Heart left ventricle (tissue), 16 donors: ENCODE data around the gene DTYMK. TPM values are rescaled to one million over a fixed set of nuclear protein-coding genes. Genes with fewer than 3 reads are reported as not detected.

Experiments used
- ATAC-seq, 4 donors: fragments of 200-7000 bp; cut with Tn5 transposase; one replicate each; pipeline ENCODE4 v1.9.1; 2020 to 2022; ENCODE audit warnings: moderate library complexity in 4 of 4, mild to moderate bottlenecking in 3 of 4, moderate number of reproducible peaks in 1 of 4
- DNase-seq, 5 donors: peaks; one replicate each; pipeline ENCODE4 v3.0.0-alpha.2; 2020
- H3K27ac ChIP-seq, 12 donors: fragments of 200-600 bp; sonication (generic) in 4 of 12; one replicate each; pipeline versions ENCODE4 v1.5.0 to v1.8.0; 2016 to 2022; ENCODE audit warnings: mild to moderate bottlenecking in 2 of 12
- H3K27me3 ChIP-seq, 9 donors: fragments of 200-600 bp; sonication (generic) in 2 of 9; one replicate each; pipeline versions ENCODE4 v1.5.1 to v1.8.0; 2016 to 2022; ENCODE audit warnings: mild to moderate bottlenecking in 3 of 9
- H3K36me3 ChIP-seq, 9 donors: fragments of 200-600 bp; sonication (generic) in 2 of 9; one replicate each; pipeline versions ENCODE4 v1.5.0 to v1.8.0; 2018 to 2022; ENCODE audit warnings: mild to moderate bottlenecking in 2 of 9
- H3K4me1 ChIP-seq, 12 donors: fragments of 200-600 bp; sonication (generic) in 4 of 12; one replicate each; pipeline versions ENCODE4 v1.5.0 to v1.8.0; 2016 to 2022; ENCODE audit warnings: mild to moderate bottlenecking in 3 of 12
- H3K4me3 ChIP-seq, 12 donors: fragments of 200-600 bp; sonication (generic) in 4 of 12; one replicate each; pipeline versions ENCODE4 v1.5.0 to v1.8.0; 2017 to 2022; ENCODE audit warnings: mild to moderate bottlenecking in 9 of 12, moderate library complexity in 4 of 12
- H3K9me3 ChIP-seq, 12 donors: fragments of 200-600 bp; sonication (generic) in 4 of 12; one replicate each; pipeline versions ENCODE4 v1.5.0 to v1.8.0; 2016 to 2022; ENCODE audit warnings: mild to moderate bottlenecking in 1 of 12
- POLR2A ChIP-seq, 2 donors: fragments of 450-650 bp; IDR thresholded peaks; one replicate each; pipeline ENCODE4 v1.6.1; 2017; ENCODE audit warnings: antibody characterized with exemption in 2 of 2, mild to moderate bottlenecking in 2 of 2, moderate library complexity in 2 of 2
- WGBS, 4 donors: extraction: QIAGEN DNeasy Blood & Tissue Kit in 2 of 4; methylation state at CpG; one replicate each; pipeline versions ENCODE4 v1.1.5 to v1.1.7; 2013 to 2018; 5-methylcytosine and 5-hydroxymethylcytosine counted together
- intact Hi-C, 10 donors: fragments of 100-400 bp; cut with DNase I; formaldehyde crosslinking; loops; one replicate each; pipeline versions ENCODE4 v1.11.1 to v1.14.2; 2022
- long read RNA-seq, 3 donors: library from polyadenylated mRNA; unstranded; transcript quantifications; one replicate each; pipeline ENCODE4 v2.0.0, GENCODE V29; 2020 to 2021
- polyA plus RNA-seq, 2 donors: library from polyadenylated mRNA; stranded (reverse); fragments of 200-250 nt; gene quantifications; one replicate each; pipeline ENCODE4 v1.2.3, GENCODE V29; 2013
- total RNA-seq, 9 donors: library from RNA; depleted of rRNA in 2 of 9; stranded (reverse); fragments of >200 nt in 2 of 9; fragmentation: NEBNext Ultra II Directional in 3 of 9; extraction: Animal tissue kit (Norgen Biotek cat#: 25700) in 3 of 9; gene quantifications; one replicate each; pipeline versions ENCODE4 v1.1.0 to v1.2.4, GENCODE V29; 2016 to 2023
- TF ChIP-seq, protein P1 (sequence below), 12 donors: fragments of 200-600 bp; sonication (generic) in 4 of 12; IDR thresholded peaks; one replicate each; pipeline versions ENCODE4 v1.5.0 to v1.8.0; 2018 to 2022; ENCODE audit warnings: antibody characterized with exemption in 12 of 12, mild to moderate bottlenecking in 5 of 12
- donor health status: ischemic (EF 13 %, LVEDD 7.1; RV severe dilation, severe dysfunction).
- donor health status: healthy with polysubstance abuse.
- donor health status: DM: no; HTN: yes; CAD: no.
- donor health status: DM: no; HTN: no; CAD: no.
- donor health status: ischemic (EF 25% LVEDD 6.9; RV normal size, moderate dysfunction).
- donor health status: ischemic (EF 25% LVEDD 5.7; RV mildly dilated, moderate dysfunction).
- donor health status: healthy.
- donor health status: DM: yes; HTN: yes; CAD: no.
- donor health status: ischemic (EF 35%, LVEDD 5.7; RV mildly dilated, moderate dysfunction).
- donor health status: nonischemic (EF 11% LVEDD 7.7; RV severe dilation, severe dysfunction).
- donor health status: DM: yes; HTN: yes; CAD: no.
- donor health status: PGD.
- donor health status: ischemic (EF 29% LVEDD 5.4; RV normal size, mild dysfunction).
- donor health status: nonischemic (EF 23%, LVEDD 6.1; RV moderate dilation, normal function).

The DTYMK gene, protein sequence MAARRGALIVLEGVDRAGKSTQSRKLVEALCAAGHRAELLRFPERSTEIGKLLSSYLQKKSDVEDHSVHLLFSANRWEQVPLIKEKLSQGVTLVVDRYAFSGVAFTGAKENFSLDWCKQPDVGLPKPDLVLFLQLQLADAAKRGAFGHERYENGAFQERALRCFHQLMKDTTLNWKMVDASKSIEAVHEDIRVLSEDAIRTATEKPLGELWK
- total RNA-seq (10 to 100 TPM in 2 of 9 donors, 1 to 10 TPM in 7; 7.5 to 21.0 (median 8.5) TPM), polyA plus RNA-seq (10 to 100 TPM in 1 of 2 donors, 1 to 10 TPM in 1; 9.7 to 19.6 TPM)
- long read RNA-seq, donor 1, transcript DTYMK-201 (5 exons, 1,232 nt), result major isoform, 8 of 14 reads
- long read RNA-seq, donor 1, partial matches to known transcripts, result 2 of 14 reads
- long read RNA-seq, donor 1, other reads (novel, unspliced or antisense), result 4 of 14 reads
- long read RNA-seq, donor 2, transcript DTYMK-201 (5 exons, 1,232 nt), result major isoform, 12 of 22 reads
- long read RNA-seq, donor 2, partial matches to known transcripts, result 2 of 22 reads
- long read RNA-seq, donor 2, other reads (novel, unspliced or antisense), result 6 of 22 reads
- long read RNA-seq, donor 3, transcript DTYMK-201 (5 exons, 1,232 nt), result major isoform, 11 of 23 reads
- long read RNA-seq, donor 3, partial matches to known transcripts, result 6 of 23 reads
- long read RNA-seq, donor 3, other reads (novel, unspliced or antisense), result 6 of 23 reads

DNA sequence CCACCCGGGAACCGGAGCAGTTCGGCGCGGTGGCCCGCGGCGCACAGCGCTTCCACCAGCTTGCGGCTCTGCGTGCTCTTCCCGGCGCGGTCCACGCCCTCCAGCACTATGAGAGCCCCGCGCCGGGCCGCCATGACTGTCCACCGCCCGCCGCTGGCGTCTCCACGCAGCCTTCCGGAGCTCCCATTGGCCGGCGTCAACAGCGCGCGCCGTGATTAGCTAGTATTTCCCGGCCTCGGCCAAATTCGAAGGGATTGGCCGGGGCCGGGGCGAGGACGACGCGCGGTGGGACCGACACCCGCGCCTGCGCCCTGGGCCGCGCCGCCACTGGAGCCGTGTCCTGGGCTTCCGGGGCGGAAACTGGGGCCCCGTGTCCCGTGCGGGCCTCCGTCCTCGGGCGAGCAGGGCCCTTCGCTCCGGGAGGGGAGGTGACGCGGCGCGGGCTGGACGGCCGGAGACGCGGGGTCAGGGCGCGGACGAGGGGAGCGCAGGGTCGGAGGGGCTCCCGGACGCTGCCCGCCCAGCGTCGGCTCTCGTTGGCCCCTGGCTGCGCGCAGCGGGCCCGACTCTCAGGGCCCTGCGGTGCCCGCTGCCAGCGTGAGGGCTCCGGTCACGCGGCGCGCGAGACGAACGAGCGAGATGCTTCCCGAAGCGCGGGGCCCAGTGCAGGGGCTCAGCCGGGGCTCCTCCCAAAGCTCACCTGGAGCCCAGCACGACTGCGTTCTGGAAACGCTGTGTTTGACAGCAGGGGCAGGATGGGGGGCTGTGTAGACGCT lies at the start of gene DTYMK:
TSS of gene DTYMK (minus strand) at position 166 of the 776 bp plus-strand sequence. CDS start at position 134, 32 bp downstream.
- H3K4me3 ChIP-seq, result peak within 1 kb of the TSS; percentile 64 to 99 (median 93)
- peak; percentile 13 to 84 for TF ChIP-seq POLR2A (IDR thresholded peaks at IDR 0.05)
- TF ChIP-seq, protein P1, sequence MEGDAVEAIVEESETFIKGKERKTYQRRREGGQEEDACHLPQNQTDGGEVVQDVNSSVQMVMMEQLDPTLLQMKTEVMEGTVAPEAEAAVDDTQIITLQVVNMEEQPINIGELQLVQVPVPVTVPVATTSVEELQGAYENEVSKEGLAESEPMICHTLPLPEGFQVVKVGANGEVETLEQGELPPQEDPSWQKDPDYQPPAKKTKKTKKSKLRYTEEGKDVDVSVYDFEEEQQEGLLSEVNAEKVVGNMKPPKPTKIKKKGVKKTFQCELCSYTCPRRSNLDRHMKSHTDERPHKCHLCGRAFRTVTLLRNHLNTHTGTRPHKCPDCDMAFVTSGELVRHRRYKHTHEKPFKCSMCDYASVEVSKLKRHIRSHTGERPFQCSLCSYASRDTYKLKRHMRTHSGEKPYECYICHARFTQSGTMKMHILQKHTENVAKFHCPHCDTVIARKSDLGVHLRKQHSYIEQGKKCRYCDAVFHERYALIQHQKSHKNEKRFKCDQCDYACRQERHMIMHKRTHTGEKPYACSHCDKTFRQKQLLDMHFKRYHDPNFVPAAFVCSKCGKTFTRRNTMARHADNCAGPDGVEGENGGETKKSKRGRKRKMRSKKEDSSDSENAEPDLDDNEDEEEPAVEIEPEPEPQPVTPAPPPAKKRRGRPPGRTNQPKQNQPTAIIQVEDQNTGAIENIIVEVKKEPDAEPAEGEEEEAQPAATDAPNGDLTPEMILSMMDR (IDR thresholded peaks at IDR 0.05), result peak in 1 of 12 donors; percentile 3
- 0 to 1% (median 0%) methylated on average over 52 to 102 of the region's 102 CpGs for WGBS, 4 donors
- ATAC-seq (peak; percentile 98 to 99 (median 98)), DNase-seq (peak; percentile 97 to 99 (median 98))
- peak within 1 kb of the TSS; percentile 67 to 96 (median 95) for H3K27ac ChIP-seq
- H3K4me1 ChIP-seq, result peaks cover 4 to 32% (median 20%) of the 10 kb centered on the region in 12 donors
- no peaks in the 10 kb centered on the region for H3K9me3 ChIP-seq
- H3K27me3 ChIP-seq, result no peaks in the 10 kb centered on the region
- peaks cover 0 to 57% (median 21%) of the 10 kb centered on the region in 9 donors for H3K36me3 ChIP-seq
- intact Hi-C loops, result loop anchor here in 1 of 10 donors (2.0 kb wide), 1 partner anchor 14 kb away; no protein-coding TSS in a partner anchor

DNA sequence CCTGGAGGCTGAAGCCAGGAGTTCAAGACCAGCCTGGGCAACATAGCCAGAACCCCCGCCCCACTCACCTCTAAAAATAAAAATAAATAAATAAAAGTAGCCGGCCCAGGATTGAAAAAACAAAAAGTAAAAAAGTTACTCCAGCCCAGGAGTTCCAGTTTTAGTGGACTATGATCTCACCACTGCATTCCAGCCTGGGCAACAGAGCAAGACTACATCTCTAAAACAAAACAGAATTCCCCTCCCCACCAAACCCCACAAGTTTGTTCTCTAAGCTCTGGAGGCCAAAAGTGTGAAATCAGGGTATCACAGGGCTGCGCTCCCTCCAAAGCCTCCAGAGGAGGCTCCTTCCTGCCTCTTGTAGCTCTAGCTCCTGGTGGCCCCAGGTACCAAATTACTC lies 49.5 kb upstream of the DTYMK start:
- Histone ChIP-seq H3K4me3 (peak overlapping the region in 3 of 12 donors; percentile 67 to 98 (median 78)), H3K36me3 (peaks cover 0 to 7% (median 0%) of the 10 kb centered on the region in 9 donors), H3K27ac (peak overlapping the region in 1 of 12 donors; percentile 91), H3K4me1 (peaks cover 0 to 27% (median 12%) of the 10 kb centered on the region in 12 donors), H3K27me3 (no peaks in the 10 kb centered on the region), H3K9me3 (no peaks in the 10 kb centered on the region)
- intact Hi-C loops, result loop anchor here in 3 of 10 donors (5.0 to 10.0 kb wide), 3 partner anchors 139 to 231 kb away; partner anchors contain the start of gene STK25 (in 1 of the 3)
- ATAC-seq (no peak), DNase-seq (no peak)
- TF ChIP-seq, protein P1 (IDR thresholded peaks at IDR 0.05), result no peak
- no peak for TF ChIP-seq POLR2A (IDR thresholded peaks at IDR 0.05)
- 87 to 92% (median 88%) methylated on average over 3 of the region's 3 CpGs for WGBS, 4 donors

DNA sequence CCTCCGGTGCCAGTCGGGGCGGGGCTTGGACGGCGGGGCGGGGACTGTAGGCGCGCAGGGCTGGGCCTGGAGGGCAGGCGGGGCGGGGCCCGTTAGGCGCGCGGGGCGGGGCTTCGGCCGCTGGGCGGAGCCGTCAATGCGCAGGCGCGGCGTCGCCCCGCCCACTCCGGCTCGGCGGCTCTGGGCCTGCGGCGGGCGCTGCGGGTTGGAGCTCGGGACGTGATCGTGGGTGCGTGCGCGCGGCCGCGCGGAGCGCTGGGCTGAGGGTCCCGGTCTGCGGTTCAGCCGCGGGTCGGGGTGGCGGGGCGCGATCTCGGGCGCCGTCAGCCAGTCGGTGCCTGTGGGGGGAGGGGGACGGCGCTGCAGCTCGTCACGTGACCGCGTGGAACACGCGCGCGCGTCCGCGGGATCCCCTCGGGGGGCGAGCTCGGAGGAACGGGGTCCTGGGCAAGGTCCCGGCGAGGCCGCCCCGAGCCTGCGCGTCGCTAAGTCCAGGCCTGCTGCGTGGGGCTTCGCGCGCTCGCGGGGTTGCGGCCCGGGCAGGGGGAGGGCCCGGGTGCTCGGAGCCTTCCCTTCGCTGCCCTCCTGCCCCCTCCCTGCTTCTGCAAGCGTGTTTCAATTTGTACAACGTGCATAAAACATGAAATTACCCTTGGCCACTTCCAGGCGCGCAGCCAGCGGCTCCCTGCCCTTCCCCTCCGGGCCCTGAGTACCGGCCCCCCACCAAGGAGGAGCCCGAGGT lies 48.0 kb upstream of the DTYMK start, which contains the start of gene D2HGDH:
TSS of gene D2HGDH (plus strand) at position 164 of the 742 bp plus-strand sequence. CDS start 595 bp downstream, outside the sequence.
- ATAC-seq (peak; percentile 81 to 96 (median 94)), DNase-seq (peak; percentile 94 to 98 (median 94))
- Histone ChIP-seq H3K36me3 (peaks cover 0 to 7% (median 0%) of the 10 kb centered on the region in 9 donors), H3K27ac (peak within 1 kb of the TSS; percentile 70 to 96 (median 90)), H3K27me3 (no peaks in the 10 kb centered on the region), H3K4me3 (peak within 1 kb of the TSS; percentile 67 to 100 (median 94)), H3K9me3 (no peaks in the 10 kb centered on the region), H3K4me1 (peaks cover 0 to 20% (median 12%) of the 10 kb centered on the region in 12 donors)
- intact Hi-C loops, result loop anchor here in 6 of 10 donors (5.0 to 10.0 kb wide), 6 partner anchors 128 to 882 kb away; partner anchors contain the start of gene STK25 (in 1 of the 6)
- TF ChIP-seq, protein P1 (IDR thresholded peaks at IDR 0.05), result no peak
- peak in 1 of 2 donors; percentile 92 for TF ChIP-seq POLR2A (IDR thresholded peaks at IDR 0.05)
- 0 to 1% (median 0%) methylated on average over 9 to 98 of the region's 98 CpGs for WGBS, 4 donors
